RWPE1 (cell line): Measurements from ENCODE around the gene TBX20.
"Not testable (repeated sequence)": the region's sequence is repeated elsewhere in the genome, so short reads cannot be mapped to it uniquely, and the experiment has no call there.

Experiments
- CTCF ChIA-PET: fragments of 350-600 bp; sonication (Branson Sonifier 250); formaldehyde crosslinking; extraction: SDS; loops from one replicate; lab custom pipeline; 2021; lab: Yijun Ruan, JAX
- POLR2A ChIA-PET: fragments of 400-600 bp; formaldehyde crosslinking; extraction: SDS; loops from one replicate; lab custom pipeline; 2020; ENCODE audit warnings: antibody characterized with exemption; ENCODE audit not compliant: low non-redundant PET; lab: Yijun Ruan, JAX
- DNase-seq: peaks from one replicate; pipeline ENCODE4 v3.0.0; 2012; ENCODE audit warnings: low spot score
- H3K27ac ChIP-seq: fragments of 450-650 bp; 2 replicates; pipeline ENCODE4 v1.5.1; 2017
- CTCF ChIP-seq: fragments of 450-650 bp; conservative IDR thresholded peaks from 2 replicates; pipeline ENCODE4 v1.5.1; 2017; ENCODE audit warnings: low read depth, mild to moderate bottlenecking

Gene TBX20

GRCh38 chr7:35204850-35205249 lies 49.0 kb downstream of the TBX20 start:
- H3K27ac ChIP-seq, DNase-seq, CTCF ChIA-PET, POLR2A ChIA-PET: not testable (repeated sequence)

GRCh38 chr7:35204031-35204430 lies 49.9 kb downstream of the TBX20 start:
- CTCF ChIA-PET, POLR2A ChIA-PET, H3K27ac ChIP-seq, DNase-seq: not testable (repeated sequence)

- POLR2A ChIA-PET, DNase-seq, H3K27ac ChIP-seq, CTCF ChIA-PET: not testable (repeated sequence)
Observed at GRCh38 chr7:35202353-35202752, 51.5 kb downstream of the TBX20 start.

- H3K27ac ChIP-seq, DNase-seq, POLR2A ChIA-PET: not testable (repeated sequence)
- CTCF ChIA-PET = interaction anchor here (0.6 kb wide), 1 partner anchor 1260 kb away, joined by 3 read pairs; no protein-coding TSS in a partner anchor
Observed at GRCh38 chr7:35200170-35200569, 53.7 kb downstream of the TBX20 start.

- DNase-seq, POLR2A ChIA-PET, H3K27ac ChIP-seq, CTCF ChIA-PET: not testable (repeated sequence)
Observed at GRCh38 chr7:35198370-35199140, 55.3 kb downstream of the TBX20 start.

- CTCF ChIA-PET, DNase-seq, H3K27ac ChIP-seq, POLR2A ChIA-PET: not testable (repeated sequence)
Observed at GRCh38 chr7:35191571-35191970, 62.3 kb downstream of the TBX20 start.

GRCh38 chr7:35190146-35190773 lies 63.6 kb downstream of the TBX20 start:
- H3K27ac ChIP-seq, CTCF ChIA-PET, DNase-seq, POLR2A ChIA-PET: not testable (repeated sequence)

GRCh38 chr7:35186751-35187150 lies 67.1 kb downstream of the TBX20 start:
- DNase-seq, POLR2A ChIA-PET, H3K27ac ChIP-seq: not testable (repeated sequence)
- CTCF ChIA-PET = interaction anchor here (0.5 kb wide), 1 partner anchor 429 kb away, joined by 3 read pairs; no protein-coding TSS in a partner anchor

- no peak for DNase-seq
- H3K27ac ChIP-seq = no peak overlapping the region
- ChIA-PET CTCF (interaction anchor here (0.5 to 0.7 kb wide), 2 partner anchors 430 to 1634 kb away, joined by 3 read pairs; no protein-coding TSS in a partner anchor), POLR2A (no interaction called here)
- TF ChIP-seq CTCF = no peak
Observed at GRCh38 chr7:35185908-35186731, 67.8 kb downstream of the TBX20 start.

- DNase-seq, POLR2A ChIA-PET, H3K27ac ChIP-seq: not testable (repeated sequence)
- CTCF ChIA-PET = interaction anchor here (0.7 kb wide), 1 partner anchor 1635 kb away, joined by 3 read pairs; no protein-coding TSS in a partner anchor
Observed at GRCh38 chr7:35185578-35185907, 68.4 kb downstream of the TBX20 start.

GRCh38 chr7:35184961-35185360 lies 68.9 kb downstream of the TBX20 start:
- DNase-seq, POLR2A ChIA-PET, H3K27ac ChIP-seq: not testable (repeated sequence)
- CTCF ChIA-PET = interaction anchor here (0.6 kb wide), 1 partner anchor 240 kb away, joined by 3 read pairs; no protein-coding TSS in a partner anchor

GRCh38 chr7:35183873-35184503 lies 69.9 kb downstream of the TBX20 start:
- H3K27ac ChIP-seq, DNase-seq, POLR2A ChIA-PET: not testable (repeated sequence)
- CTCF ChIA-PET = interaction anchor here (0.6 kb wide), 1 partner anchor 1487 kb away, joined by 4 read pairs; no protein-coding TSS in a partner anchor

- POLR2A ChIA-PET, DNase-seq, H3K27ac ChIP-seq: not testable (repeated sequence)
- CTCF ChIA-PET = interaction anchor here (0.7 kb wide), 1 partner anchor 499 kb away, joined by 3 read pairs; no protein-coding TSS in a partner anchor
Observed at GRCh38 chr7:35180665-35181064, 73.2 kb downstream of the TBX20 start.

- DNase-seq, POLR2A ChIA-PET, CTCF ChIA-PET, H3K27ac ChIP-seq: not testable (repeated sequence)
Observed at GRCh38 chr7:35173176-35173575, 80.7 kb downstream of the TBX20 start.

GRCh38 chr7:35172131-35172530 lies 81.8 kb downstream of the TBX20 start:
- POLR2A ChIA-PET, DNase-seq, CTCF ChIA-PET, H3K27ac ChIP-seq: not testable (repeated sequence)
